Panc1 (cell line): ENCODE measurements around the gene IHH. TPM values are rescaled to one million over a fixed set of nuclear protein-coding genes. Genes with fewer than 3 reads are reported as not detected.

Experiments used
- ATAC-seq: fragments of 200-7000 bp; cut with Tn5 transposase; 2 replicates; pipeline ENCODE4 v1.9.1; 2020; ENCODE audit warnings: mild to moderate bottlenecking, moderate library complexity
- BruUV-seq: library from RNA; stranded (reverse); fragments of 400-500 nt; replicated peaks from 2 replicates; lab custom pipeline; 2021; lab: Mats Ljungman, UMichigan
- CTCF ChIA-PET: fragments of 300-600 bp; sonication (Branson Sonifier 250); formaldehyde crosslinking; loops from one replicate; lab custom pipeline; 2022; ENCODE audit warnings: antibody characterized with exemption; lab: Charles Lee
- POLR2A ChIA-PET: fragments of 300-600 bp; sonication (Branson Sonifier 250); formaldehyde crosslinking; loops from one replicate; lab custom pipeline; 2022; ENCODE audit warnings: antibody characterized with exemption; lab: Charles Lee
- DNase-seq: peaks from one replicate; pipeline ENCODE4 v3.0.0-alpha.2; 2010; ENCODE audit warnings: low read depth, low spot score
- H3K27ac ChIP-seq: 2 replicates; pipeline ENCODE4 v1.5.1; 2011; ENCODE audit warnings: mild to moderate bottlenecking, low read length, inconsistent platforms
- H3K27me3 ChIP-seq: fragments of 200-500 bp; sonication (Bioruptor generic); 2 replicates; pipeline ENCODE4 v1.6.0; 2014; ENCODE audit warnings: low read length, inconsistent platforms; ENCODE audit not compliant: control insufficient read depth, insufficient read depth
- H3K36me3 ChIP-seq: fragments of 200-500 bp; sonication (Bioruptor generic); 2 replicates; pipeline ENCODE4 v1.5.1; 2014; ENCODE audit warnings: inconsistent platforms, mild to moderate bottlenecking, low read length, moderate library complexity; ENCODE audit not compliant: control insufficient read depth, insufficient read depth
- H3K4me1 ChIP-seq: 2 replicates; pipeline ENCODE4 v1.5.1; 2011; ENCODE audit warnings: inconsistent platforms, mild to moderate bottlenecking, low read length, moderate library complexity; ENCODE audit not compliant: control insufficient read depth, insufficient read depth
- H3K4me3 ChIP-seq, 2 experiments: 2 replicates each; pipeline ENCODE4 v1.5.1; 2011 to 2012; ENCODE audit warnings: low read depth in 2 of 2, low read length in 2 of 2, mild to moderate bottlenecking in 2 of 2, inconsistent platforms in 1 of 2, moderate library complexity in 1 of 2
- H3K9me3 ChIP-seq: fragments of 200-500 bp; sonication (Bioruptor generic); 2 replicates; pipeline ENCODE4 v1.5.1; 2014; ENCODE audit warnings: low read depth, mild to moderate bottlenecking, inconsistent platforms, low read length, moderate library complexity; ENCODE audit not compliant: control insufficient read depth, insufficient read depth
- CTCF ChIP-seq: fragments of 450-650 bp; IDR thresholded peaks from 2 replicates; pipeline ENCODE4 v1.5.1; 2017; ENCODE audit warnings: mild to moderate bottlenecking
- POLR2AphosphoS5 ChIP-seq: IDR thresholded peaks from 2 replicates; pipeline ENCODE4 v1.6.1; 2012; ENCODE audit warnings: mild to moderate bottlenecking, low read depth, low read length, moderate library complexity
- SIN3A ChIP-seq: IDR thresholded peaks from 2 replicates; pipeline ENCODE4 v1.6.1; 2012; ENCODE audit warnings: low read depth, mild to moderate bottlenecking, low read length, moderate library complexity, borderline replicate concordance; ENCODE audit not compliant: insufficient read depth
- TCF7L2 ChIP-seq: IDR thresholded peaks from 2 replicates; pipeline ENCODE4 v1.6.1; 2011; ENCODE audit warnings: mild to moderate bottlenecking, low read depth, low read length, inconsistent platforms
- in situ Hi-C: cut with HindIII; loops from 2 replicates; pipeline ENCODE4 v1.10.0; 2016; ENCODE audit warnings: low sequenced_read_pairs, low pct_unique_long_range_greater_than_20kb
- intact Hi-C: fragments of 100-400 bp; cut with micrococcal nuclease; formaldehyde crosslinking; loops from one replicate; pipeline ENCODE4 v1.10.0; 2022; ENCODE audit not compliant: unreplicated experiment
- microRNA-seq: library from miRNA; unstranded; fragments of <30 nt; microRNA quantifications from one replicate; pipeline ENCODE4 v1.1.0, GENCODE V29; 2020; ENCODE audit not compliant: unreplicated experiment
- total RNA-seq: library from RNA; stranded (reverse); gene quantifications from one replicate; pipeline ENCODE4 v1.2.1, GENCODE V29; 2021; ENCODE audit not compliant: unreplicated experiment
- TF ChIP-seq, protein P1 (sequence below), 2 experiments: IDR thresholded peaks; 2 replicates each; pipeline ENCODE4 v1.6.1; 2011 to 2012; ENCODE audit warnings: low read depth in 2 of 2, control low read depth in 1 of 2, low read length in 1 of 2, mild to moderate bottlenecking in 1 of 2, moderate library complexity in 1 of 2; ENCODE audit not compliant: insufficient read depth in 1 of 2

IHH gene
- total RNA-seq, 1 experiment from 2014 or later = 0.23 TPM

DNA sequence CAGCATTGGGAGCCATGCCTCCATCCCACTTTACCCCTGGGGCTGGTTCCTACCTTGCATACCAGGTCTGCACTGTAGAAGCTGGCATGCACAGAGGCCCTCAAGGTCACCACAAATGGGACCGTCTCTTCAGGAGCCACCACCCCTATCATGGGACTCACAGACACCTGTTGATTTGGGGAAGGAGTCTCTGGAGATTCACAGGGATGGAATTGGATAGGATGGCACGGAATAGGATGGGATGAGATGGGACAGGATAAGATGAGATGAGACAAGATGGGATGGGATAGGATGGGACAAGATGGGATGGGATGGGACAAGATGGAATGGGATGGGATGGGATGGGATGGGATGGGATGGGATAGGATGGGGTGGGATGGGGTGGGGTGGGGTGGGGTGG, 51.4 kb downstream of the IHH start:
- no peaks in the 10 kb centered on the region for H3K9me3 ChIP-seq
- BruUV-seq = no TSS peak
- no peak overlapping the region for H3K27ac ChIP-seq
- in situ Hi-C loops (no loop called here), intact Hi-C loops (no loop called here)
- no peaks in the 10 kb centered on the region for H3K4me1 ChIP-seq
- no peak overlapping the region for H3K4me3 ChIP-seq
- H3K36me3 ChIP-seq = no peaks in the 10 kb centered on the region
- TF ChIP-seq, protein P1, sequence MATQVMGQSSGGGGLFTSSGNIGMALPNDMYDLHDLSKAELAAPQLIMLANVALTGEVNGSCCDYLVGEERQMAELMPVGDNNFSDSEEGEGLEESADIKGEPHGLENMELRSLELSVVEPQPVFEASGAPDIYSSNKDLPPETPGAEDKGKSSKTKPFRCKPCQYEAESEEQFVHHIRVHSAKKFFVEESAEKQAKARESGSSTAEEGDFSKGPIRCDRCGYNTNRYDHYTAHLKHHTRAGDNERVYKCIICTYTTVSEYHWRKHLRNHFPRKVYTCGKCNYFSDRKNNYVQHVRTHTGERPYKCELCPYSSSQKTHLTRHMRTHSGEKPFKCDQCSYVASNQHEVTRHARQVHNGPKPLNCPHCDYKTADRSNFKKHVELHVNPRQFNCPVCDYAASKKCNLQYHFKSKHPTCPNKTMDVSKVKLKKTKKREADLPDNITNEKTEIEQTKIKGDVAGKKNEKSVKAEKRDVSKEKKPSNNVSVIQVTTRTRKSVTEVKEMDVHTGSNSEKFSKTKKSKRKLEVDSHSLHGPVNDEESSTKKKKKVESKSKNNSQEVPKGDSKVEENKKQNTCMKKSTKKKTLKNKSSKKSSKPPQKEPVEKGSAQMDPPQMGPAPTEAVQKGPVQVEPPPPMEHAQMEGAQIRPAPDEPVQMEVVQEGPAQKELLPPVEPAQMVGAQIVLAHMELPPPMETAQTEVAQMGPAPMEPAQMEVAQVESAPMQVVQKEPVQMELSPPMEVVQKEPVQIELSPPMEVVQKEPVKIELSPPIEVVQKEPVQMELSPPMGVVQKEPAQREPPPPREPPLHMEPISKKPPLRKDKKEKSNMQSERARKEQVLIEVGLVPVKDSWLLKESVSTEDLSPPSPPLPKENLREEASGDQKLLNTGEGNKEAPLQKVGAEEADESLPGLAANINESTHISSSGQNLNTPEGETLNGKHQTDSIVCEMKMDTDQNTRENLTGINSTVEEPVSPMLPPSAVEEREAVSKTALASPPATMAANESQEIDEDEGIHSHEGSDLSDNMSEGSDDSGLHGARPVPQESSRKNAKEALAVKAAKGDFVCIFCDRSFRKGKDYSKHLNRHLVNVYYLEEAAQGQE (IDR thresholded peaks at IDR 0.05; ENCODE audit: insufficient read depth in 1 of 2, low read depth in 2 of 2, low read length in 1 of 2) = no peak
- TF ChIP-seq POLR2AphosphoS5 = no peak
- no peak for TF ChIP-seq CTCF
- no peak for TF ChIP-seq SIN3A
- TF ChIP-seq TCF7L2 = no peak
- ATAC-seq = no peak
- no peaks in the 10 kb centered on the region for H3K27me3 ChIP-seq
- ChIA-PET POLR2A (no interaction called here), CTCF (interaction anchor here (0.7 to 2.0 kb wide), 2 partner anchors 20 to 155 kb away, joined by 3 to 12 read pairs; no protein-coding TSS in a partner anchor)
- no peak for DNase-seq

Small RNA genes within 50 kb of the gene (microRNA-seq; reads per million reads assigned to microRNA genes)
- gene MIR3131 = not detected

Other genes starting within 250 kb of the IHH start
- gene PRKAG3, start 229.1 kb downstream of the IHH start, total RNA-seq = not detected
- gene WNT6, start 201.1 kb downstream of the IHH start, total RNA-seq = 8.1 TPM
- gene WNT10A, start 180.1 kb downstream of the IHH start, total RNA-seq = 9.2 TPM
- 1.3 TPM for gene CDK5R2, start 101.3 kb downstream of the IHH start, total RNA-seq
- not detected for gene FEV, start 75.7 kb downstream of the IHH start, total RNA-seq
- gene CRYBA2, start 67.5 kb downstream of the IHH start, total RNA-seq = not detected
- 0.33 TPM for gene CFAP65, start 19.4 kb downstream of the IHH start, total RNA-seq
- gene NHEJ1, start 99.9 kb upstream of the IHH start, total RNA-seq = 18.2 TPM
- 3.3 TPM for gene SLC23A3, start 109.1 kb upstream of the IHH start, total RNA-seq
- gene CNPPD1, start 116.0 kb upstream of the IHH start, total RNA-seq = 55.7 TPM
- gene RETREG2, start 117.4 kb upstream of the IHH start, total RNA-seq = 106 TPM
- gene ZFAND2B, start 145.9 kb upstream of the IHH start, total RNA-seq = 43.2 TPM
- 19.0 TPM for gene ABCB6, start 158.0 kb upstream of the IHH start, total RNA-seq
- 75.1 TPM for gene ATG9A, start 168.7 kb upstream of the IHH start, total RNA-seq
- 36.2 TPM for gene ANKZF1, start 168.9 kb upstream of the IHH start, total RNA-seq
- gene GLB1L, start 184.5 kb upstream of the IHH start, total RNA-seq = 8.1 TPM
- 29.9 TPM for gene STK16, start 184.6 kb upstream of the IHH start, total RNA-seq
- gene TUBA4B, start 192.3 kb upstream of the IHH start, total RNA-seq = not detected
- 12.9 TPM for gene TUBA4A, start 193.0 kb upstream of the IHH start, total RNA-seq
- 66.2 TPM for gene DNAJB2, start 218.4 kb upstream of the IHH start, total RNA-seq
- gene PTPRN, start 248.5 kb upstream of the IHH start, total RNA-seq = not detected